NCI-H510A treated with DMSO at 0.1 percent for 48 hours (cell line): ENCODE data around the gene PCA3.

ENCODE experiments used
- DNase-seq: peaks from one replicate; lab custom pipeline; 2025; lab: John Stamatoyannopoulos, UW

The PCA3 gene

GRCh38 chr9:76756941-76757673 is 7.1 kb upstream of the PCA3 start:
- no peak for DNase-seq

DNA sequence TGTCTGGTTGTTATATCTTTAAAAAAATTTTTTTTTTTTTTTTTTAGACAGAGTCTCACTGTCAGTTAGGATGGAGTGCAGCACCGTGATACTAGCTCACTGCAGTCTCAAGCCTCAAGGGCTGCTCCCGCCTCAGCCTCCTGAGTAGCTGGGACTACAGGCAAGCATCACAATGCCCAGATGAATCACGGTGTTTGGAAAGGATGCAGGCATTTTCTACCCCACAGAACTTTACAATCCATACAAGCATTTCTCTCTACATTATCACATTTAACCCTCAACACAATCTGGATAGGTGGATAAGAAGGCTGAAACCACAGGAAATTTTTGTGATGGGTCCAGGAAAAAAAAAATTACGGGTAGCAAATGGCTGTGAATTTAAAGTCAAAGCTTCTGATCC is 5.8 kb upstream of the PCA3 start:
- no peak for DNase-seq

DNA sequence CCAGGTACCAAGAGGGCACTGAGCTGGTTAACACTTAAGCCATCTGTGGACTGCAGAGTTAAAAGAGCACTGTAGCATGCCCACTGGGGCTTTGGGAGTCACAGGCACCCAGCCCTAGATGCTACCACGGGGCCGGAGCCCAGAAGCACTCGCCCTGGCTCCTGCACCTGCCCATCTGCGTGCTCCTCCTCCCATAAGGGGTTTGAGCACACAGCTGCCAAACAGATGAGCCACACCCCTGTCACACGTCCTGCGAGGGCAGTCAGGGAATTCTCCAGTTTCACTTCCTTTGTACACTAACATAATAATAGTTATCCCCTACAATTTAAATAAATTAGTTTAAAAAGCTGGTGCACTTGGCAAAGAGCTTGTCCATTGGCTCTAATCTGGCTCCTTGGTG is 4.5 kb upstream of the PCA3 start:
- DNase-seq, result peak; percentile 77

GRCh38 chr9:76761448-76761847 is 2.8 kb upstream of the PCA3 start:
- no peak for DNase-seq

DNA sequence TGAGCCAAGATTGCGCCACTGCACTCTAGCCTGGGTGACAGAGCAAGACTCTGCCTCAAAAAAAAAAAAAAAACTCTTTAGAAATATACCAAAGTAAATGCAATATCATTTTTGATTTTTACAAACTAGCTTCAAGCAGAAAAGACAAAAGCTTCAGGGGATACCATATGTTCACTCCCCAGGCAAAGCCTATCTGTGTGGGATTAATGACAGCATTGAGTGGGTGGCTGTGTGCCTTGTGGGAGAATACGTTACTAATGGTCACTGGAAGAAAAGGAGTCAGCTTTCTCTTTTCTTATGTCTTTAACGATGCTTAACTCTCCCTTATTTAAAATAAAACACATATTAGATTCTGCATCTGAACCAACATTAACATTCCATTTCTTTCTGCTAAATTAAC is 1.9 kb downstream of the PCA3 start:
- DNase-seq, result no peak

DNA sequence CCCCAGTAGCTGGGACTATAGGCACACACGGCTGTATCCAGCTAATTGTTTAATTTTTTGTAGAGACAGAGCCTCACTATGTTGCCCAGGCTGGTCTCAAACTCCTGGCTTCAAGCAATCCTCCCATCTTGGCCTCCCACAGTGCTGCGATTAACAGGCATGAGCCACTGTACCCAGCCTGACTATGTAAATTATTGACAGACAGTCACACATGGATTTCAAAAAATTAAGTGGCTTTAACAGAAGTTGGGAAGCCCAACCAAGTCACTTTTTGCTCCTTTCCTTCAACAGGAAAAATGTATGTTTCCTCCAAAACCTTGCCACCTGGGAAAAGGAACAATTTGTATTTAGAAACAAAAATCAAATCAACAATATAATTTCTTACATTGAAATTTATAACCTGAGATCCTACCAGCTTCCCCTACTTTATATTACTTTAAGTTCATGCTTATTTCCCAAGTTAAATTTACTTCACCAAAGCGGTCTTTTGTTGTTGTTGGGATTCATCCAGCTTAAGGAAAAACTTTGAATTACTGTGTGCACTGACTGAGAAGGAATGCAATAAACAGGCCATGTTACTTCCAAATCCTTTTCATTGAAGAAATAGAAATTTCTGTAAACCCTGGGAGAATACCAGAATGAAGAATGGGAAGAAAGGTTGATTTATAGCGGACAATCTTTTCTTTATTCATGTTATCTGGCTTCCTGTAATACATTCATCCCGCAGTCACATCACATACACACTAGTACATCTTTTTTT is 8.6 kb downstream of the PCA3 start:
- no peak for DNase-seq

DNA sequence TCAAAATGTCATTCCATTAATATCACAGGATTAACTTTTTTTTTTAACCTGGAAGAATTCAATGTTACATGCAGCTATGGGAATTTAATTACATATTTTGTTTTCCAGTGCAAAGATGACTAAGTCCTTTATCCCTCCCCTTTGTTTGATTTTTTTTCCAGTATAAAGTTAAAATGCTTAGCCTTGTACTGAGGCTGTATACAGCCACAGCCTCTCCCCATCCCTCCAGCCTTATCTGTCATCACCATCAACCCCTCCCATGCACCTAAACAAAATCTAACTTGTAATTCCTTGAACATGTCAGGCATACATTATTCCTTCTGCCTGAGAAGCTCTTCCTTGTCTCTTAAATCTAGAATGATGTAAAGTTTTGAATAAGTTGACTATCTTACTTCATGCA is 20.6 kb downstream of the PCA3 start:
- no peak for DNase-seq

DNA sequence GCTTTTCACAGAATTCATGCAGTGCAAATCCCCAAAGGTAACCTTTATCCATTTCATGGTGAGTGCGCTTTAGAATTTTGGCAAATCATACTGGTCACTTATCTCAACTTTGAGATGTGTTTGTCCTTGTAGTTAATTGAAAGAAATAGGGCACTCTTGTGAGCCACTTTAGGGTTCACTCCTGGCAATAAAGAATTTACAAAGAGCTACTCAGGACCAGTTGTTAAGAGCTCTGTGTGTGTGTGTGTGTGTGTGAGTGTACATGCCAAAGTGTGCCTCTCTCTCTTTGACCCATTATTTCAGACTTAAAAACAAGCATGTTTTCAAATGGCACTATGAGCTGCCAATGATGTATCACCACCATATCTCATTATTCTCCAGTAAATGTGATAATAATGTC is 21.3 kb downstream of the PCA3 start:
- no peak for DNase-seq

GRCh38 chr9:76787677-76788076 is 23.4 kb downstream of the PCA3 start:
- no peak for DNase-seq

- DNase-seq, result no peak
Measured at GRCh38 chr9:76789840-76790239, 25.6 kb downstream of the PCA3 start.

DNA sequence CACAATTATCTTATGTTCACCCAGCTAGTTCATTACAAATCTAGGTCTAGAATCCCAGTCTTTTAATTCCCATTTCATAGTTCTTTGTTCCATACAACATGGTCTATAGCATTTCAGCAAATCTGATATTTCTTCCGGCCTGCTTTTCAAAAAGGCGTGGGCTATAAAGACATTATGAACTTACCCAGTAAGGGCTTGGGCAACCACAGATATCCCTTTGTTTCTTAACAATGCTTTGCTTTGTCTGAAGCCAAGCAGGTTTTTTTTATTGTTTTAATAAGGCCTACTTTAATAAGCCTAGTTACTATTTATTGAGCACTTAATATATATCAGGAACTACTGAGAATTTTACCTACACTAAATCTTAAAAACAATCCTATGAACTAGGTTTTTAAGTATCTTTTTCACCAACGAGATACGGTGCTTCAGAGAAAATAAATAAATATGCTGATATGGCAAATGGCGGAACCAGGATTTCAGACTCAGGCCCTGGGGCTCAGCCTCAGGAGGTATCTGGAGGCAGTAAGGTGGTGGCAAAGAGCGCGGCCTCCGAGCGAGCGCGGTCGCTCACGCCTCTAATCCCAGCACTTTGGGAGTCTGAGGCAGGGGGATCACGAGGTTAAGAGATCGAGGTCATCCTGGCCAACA is 29.7 kb downstream of the PCA3 start:
- no peak for DNase-seq

- no peak for DNase-seq
Measured at GRCh38 chr9:76796296-76796695, 32.1 kb downstream of the PCA3 start.

DNA sequence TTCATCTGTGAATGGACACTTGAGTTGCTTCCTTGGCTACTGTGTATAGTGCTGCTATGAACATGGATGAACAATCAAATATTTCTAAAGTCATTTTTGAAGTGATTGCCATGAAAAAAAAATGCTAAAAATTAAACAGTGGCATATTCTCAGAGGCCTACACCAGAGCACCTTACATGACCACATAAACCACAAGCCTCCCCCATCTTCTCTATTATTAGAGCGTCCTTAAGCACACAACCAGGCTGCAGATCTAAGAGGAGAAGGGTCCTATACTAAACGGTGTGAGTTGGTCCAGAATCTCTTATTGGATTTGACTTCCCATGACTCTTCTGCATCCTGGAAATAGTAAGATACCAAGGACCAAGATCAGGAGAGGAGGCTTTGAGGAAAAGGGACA is 34.3 kb downstream of the PCA3 start:
- DNase-seq, result no peak

- peak; percentile 15 for DNase-seq
Measured at GRCh38 chr9:76799473-76799872, 35.2 kb downstream of the PCA3 start.

- no peak for DNase-seq
Measured at GRCh38 chr9:76800901-76801300, 36.7 kb downstream of the PCA3 start.

- DNase-seq, result no peak
Measured at GRCh38 chr9:76803083-76803482, 38.8 kb downstream of the PCA3 start.

GRCh38 chr9:76803762-76804161 is 39.5 kb downstream of the PCA3 start:
- DNase-seq, result no peak

DNA sequence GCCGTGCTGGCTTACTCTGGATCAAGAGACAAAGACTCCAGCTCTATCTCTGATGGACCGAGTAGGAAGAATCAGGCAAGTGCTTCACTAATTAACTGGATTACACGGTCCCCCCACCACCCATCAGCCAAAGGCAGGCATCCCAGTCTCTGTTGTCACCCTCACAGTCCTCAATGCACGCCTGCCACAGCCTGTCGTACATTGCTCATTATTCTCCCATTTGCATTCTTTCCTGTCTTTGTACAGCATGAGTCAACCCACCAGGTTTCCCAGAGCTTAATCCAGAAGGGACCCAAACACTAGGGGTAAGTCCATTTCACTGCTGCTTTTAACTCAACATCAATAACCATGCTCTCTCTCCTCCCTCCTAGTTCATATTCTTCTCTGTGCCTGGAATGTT is 44.4 kb downstream of the PCA3 start:
- DNase-seq, result no peak

GRCh38 chr9:76810377-76810957 is 46.2 kb downstream of the PCA3 start:
- peak; percentile 83 for DNase-seq

DNA sequence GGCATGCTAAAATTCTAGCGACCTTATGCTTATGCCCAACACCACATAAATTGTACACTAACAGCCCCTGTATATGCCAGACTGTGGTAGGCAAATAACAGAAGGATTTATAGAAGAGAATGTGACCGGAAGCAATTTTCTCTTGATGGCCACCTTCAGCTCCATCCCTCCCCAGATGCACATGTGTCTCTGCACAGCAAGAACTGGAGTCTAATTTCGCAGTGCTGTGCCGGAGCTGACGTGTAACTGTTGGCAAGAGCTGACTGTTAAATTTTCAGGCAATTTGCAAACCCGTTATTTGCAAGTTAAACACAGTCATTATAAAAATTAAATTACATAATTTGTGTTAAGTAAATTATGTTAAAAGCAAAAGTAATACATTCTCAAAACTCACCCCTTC is 48.4 kb downstream of the PCA3 start:
- DNase-seq, result no peak

- no peak for DNase-seq
Measured at GRCh38 chr9:76817489-76817888, 53.3 kb downstream of the PCA3 start.

DNA sequence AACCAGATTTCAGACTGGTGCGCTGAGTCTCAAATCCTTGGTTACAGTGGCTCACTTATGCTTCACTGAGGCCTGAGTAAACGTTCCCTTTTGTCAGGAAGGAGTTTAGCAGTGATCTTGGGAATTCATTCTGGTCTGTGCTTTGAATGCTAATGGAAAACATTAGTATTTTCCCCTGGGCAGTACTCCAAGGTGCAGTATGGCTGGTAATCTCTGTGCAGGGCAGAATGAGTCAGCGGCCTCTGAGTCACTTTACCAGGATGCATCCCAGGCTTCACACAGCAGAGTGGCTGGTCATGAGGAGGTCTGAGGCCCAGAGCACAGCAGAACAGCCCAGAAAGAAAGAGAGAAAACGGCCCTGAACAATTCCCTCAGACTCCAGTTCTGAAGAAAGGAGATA is 54.0 kb downstream of the PCA3 start:
- DNase-seq, result no peak

DNA sequence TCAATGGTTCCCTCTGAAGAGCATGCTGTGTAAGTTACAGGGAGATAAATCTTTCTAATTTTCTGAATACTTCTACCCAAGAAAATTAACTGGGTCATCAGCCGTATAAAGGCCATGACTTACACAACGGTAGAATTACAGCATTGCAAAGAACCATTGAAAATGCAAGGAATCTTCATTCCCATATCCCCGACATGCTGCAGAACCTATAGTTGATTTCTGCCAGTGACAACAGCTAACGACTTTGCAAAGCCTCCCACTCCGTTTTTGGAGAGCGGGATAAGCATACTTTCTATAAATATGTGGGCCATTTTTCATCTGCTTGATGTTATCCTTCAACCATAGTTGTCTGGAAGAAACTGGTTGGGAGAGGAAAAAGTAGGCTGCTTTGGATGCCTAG is 56.2 kb downstream of the PCA3 start:
- no peak for DNase-seq
